ENCODE measurements around the gene SAP30BP. TPM values are rescaled to one million over a fixed set of nuclear protein-coding genes. Genes with fewer than 3 reads are reported as not detected.
A peak's percentile ranks its signal among the peaks of the same experiment; 100 is the strongest.

The SAP30BP gene
- total RNA-seq, 1 experiment from 2014 or later = 89.7 TPM

- no peak overlapping the region for H2AFZ ChIP-seq (ENCODE audit: low read length)
- no peaks in the 10 kb centered on the region for H3K79me1 ChIP-seq (ENCODE audit: insufficient read depth, low read depth, low read length, poor library complexity, severe bottlenecking)
- no peaks in the 10 kb centered on the region for H3K79me2 ChIP-seq (ENCODE audit: insufficient read depth, low read length)
- H3K23ac ChIP-seq (ENCODE audit: insufficient read length, low read depth, low read length) = no peak overlapping the region
- Mint-ChIP-seq H3K4me1 (peaks cover 12 to 19% of the 10 kb centered on the region in 2 experiments), H3K27me3 (ENCODE audit: low read depth) (peaks cover 12% of the 10 kb centered on the region), H3K9me3 (no peaks in the 10 kb centered on the region; a peak in 1 of 5 replicates), H3K36me3 (ENCODE audit: insufficient read depth in 1 of 3, low read depth in 3 of 3) (peaks cover 0 to 2% (median 0%) of the 10 kb centered on the region in 3 experiments; a peak in 1 of 7 replicates), H3K4me3 (peak overlapping the region in 1 of 2 experiments; percentile 16; a peak in 3 of 5 replicates), H3K27ac (peak overlapping the region in 1 of 3 experiments; percentile 49; a peak in 1 of 7 replicates)
- H3T11ph ChIP-seq (ENCODE audit: low read length) = no peak overlapping the region
- H2BK12ac ChIP-seq (ENCODE audit: insufficient read length, low read depth, low read length) = no peak overlapping the region
- H2BK5ac ChIP-seq (ENCODE audit: insufficient read length, low read length) = no peak overlapping the region
- DNase-seq = no peak
- H4K5ac ChIP-seq (ENCODE audit: insufficient read length, low read depth, low read length) = no peak overlapping the region
- H2BK20ac ChIP-seq (ENCODE audit: low read depth, low read length, poor library complexity, severe bottlenecking) = no peak overlapping the region
- H3K9me3 ChIP-seq (ENCODE audit: control insufficient read depth, low read depth, low read length) = no peaks in the 10 kb centered on the region
- peaks cover 3% of the 10 kb centered on the region for H3K23me2 ChIP-seq (ENCODE audit: insufficient read length, low read depth, low read length, poor library complexity, severe bottlenecking)
- TF ChIP-seq CTCF (conservative IDR thresholded peaks at IDR 0.05) = no peak
- H3K27me3 ChIP-seq (ENCODE audit: insufficient read depth, low read length) = no peaks in the 10 kb centered on the region
- no peak overlapping the region for H2AK5ac ChIP-seq (ENCODE audit: insufficient read length, low read length)
- H3K9ac ChIP-seq (ENCODE audit: extremely low read depth, insufficient read length, low read length) = no peak overlapping the region
- H4K91ac ChIP-seq (ENCODE audit: insufficient read length, low read depth, low read length) = no peak overlapping the region
- no peak overlapping the region for H3K14ac ChIP-seq (ENCODE audit: insufficient read depth, low read length)
- H3K18ac ChIP-seq (ENCODE audit: insufficient read length, low read depth, low read length) = no peak overlapping the region
- H3K4me2 ChIP-seq (ENCODE audit: insufficient read depth, insufficient read length, low read length) = no peak overlapping the region
- H3K4me1 ChIP-seq (ENCODE audit: insufficient read depth, low read length) = no peaks in the 10 kb centered on the region; the same call in 1 of the 2 replicates
- peak overlapping the region; percentile 71 for H4K8ac ChIP-seq (replicated peaks; ENCODE audit: insufficient read length, low read depth, low read length)
- H2BK15ac ChIP-seq (ENCODE audit: low read depth, low read length) = no peak overlapping the region
- WGBS (ENCODE audit: extremely low coverage, insufficient read length, low lambda C conversion rate) = no CpG with 5 or more reads among the region's 27 CpGs
- H4K20me1 ChIP-seq (ENCODE audit: control insufficient read depth, insufficient read depth, insufficient read length) = no peaks in the 10 kb centered on the region
- H3K27ac ChIP-seq (ENCODE audit: insufficient read length, low read depth, low read length) = no peak overlapping the region
- no peak overlapping the region for H3K56ac ChIP-seq (ENCODE audit: insufficient read length, low read depth, low read length)
- H3K4ac ChIP-seq (ENCODE audit: low read depth, low read length) = no peak overlapping the region
- H2BK120ac ChIP-seq (ENCODE audit: low read depth, low read length, poor library complexity, severe bottlenecking) = no peak overlapping the region
Observed at GRCh38 chr17:75754378-75755204, 87.5 kb downstream of the SAP30BP start.

Measured in H9 (cell line).